Measurements from ENCODE around the gene XYLT1. TPM values are rescaled to one million over a fixed set of nuclear protein-coding genes. Genes with fewer than 3 reads are reported as not detected.

Gene XYLT1
- total RNA-seq, 1 experiment from 2014 or later = 14.5 TPM

- H3K4me3 Mint-ChIP-seq = no peak overlapping the region
- peak overlapping the region in 2 of 3 experiments; percentile 66 to 76; a peak in 4 of 7 replicates for H3K27ac Mint-ChIP-seq
- no peak for TF ChIP-seq CTCF (conservative IDR thresholded peaks at IDR 0.05)
- Histone ChIP-seq H2BK20ac (ENCODE audit: low read depth, low read length, poor library complexity, severe bottlenecking) (no peak overlapping the region), H3K27me3 (ENCODE audit: insufficient read depth, low read length) (no peaks in the 10 kb centered on the region), H3K56ac (ENCODE audit: insufficient read length, low read depth, low read length) (no peak overlapping the region), H3K9ac (ENCODE audit: extremely low read depth, insufficient read length, low read length) (no peak overlapping the region), H2BK120ac (ENCODE audit: low read depth, low read length, poor library complexity, severe bottlenecking) (no peak overlapping the region), H3K27ac (ENCODE audit: insufficient read length, low read depth, low read length) (no peak overlapping the region), H3K4me1 (ENCODE audit: insufficient read depth, low read length) (peaks cover 6% of the 10 kb centered on the region; the same call in 1 of the 2 replicates), H3K23me2 (ENCODE audit: insufficient read length, low read depth, low read length, poor library complexity, severe bottlenecking) (no peaks in the 10 kb centered on the region), H3K79me2 (ENCODE audit: insufficient read depth, low read length) (peaks cover 17% of the 10 kb centered on the region; the same call in 1 of the 2 replicates), H3K9me3 (ENCODE audit: control insufficient read depth, low read depth, low read length) (no peaks in the 10 kb centered on the region), H2BK5ac (ENCODE audit: insufficient read length, low read length) (no peak overlapping the region), H3T11ph (ENCODE audit: low read length) (no peak overlapping the region), H3K79me1 (ENCODE audit: insufficient read depth, low read depth, low read length, poor library complexity, severe bottlenecking) (peaks cover 6% of the 10 kb centered on the region), H3K4me2 (ENCODE audit: insufficient read depth, insufficient read length, low read length) (no peak overlapping the region), H4K8ac (replicated peaks; ENCODE audit: insufficient read length, low read depth, low read length) (no peak overlapping the region), H4K5ac (ENCODE audit: insufficient read length, low read depth, low read length) (no peak overlapping the region), H3K14ac (ENCODE audit: insufficient read depth, low read length) (no peak overlapping the region), H2BK15ac (ENCODE audit: low read depth, low read length) (no peak overlapping the region), H3K23ac (ENCODE audit: insufficient read length, low read depth, low read length) (no peak overlapping the region), H4K91ac (ENCODE audit: insufficient read length, low read depth, low read length) (no peak overlapping the region), H3K18ac (ENCODE audit: insufficient read length, low read depth, low read length) (no peak overlapping the region), H4K20me1 (ENCODE audit: control insufficient read depth, insufficient read depth, insufficient read length) (no peaks in the 10 kb centered on the region), H2AK5ac (ENCODE audit: insufficient read length, low read length) (no peak overlapping the region), H2BK12ac (ENCODE audit: insufficient read length, low read depth, low read length) (no peak overlapping the region), H2AFZ (ENCODE audit: low read length) (no peak overlapping the region), H3K4ac (ENCODE audit: low read depth, low read length) (no peak overlapping the region)
- H3K27me3 Mint-ChIP-seq (ENCODE audit: low read depth) = no peaks in the 10 kb centered on the region
- peaks cover 3 to 22% (median 18%) of the 10 kb centered on the region in 3 experiments for H3K36me3 Mint-ChIP-seq (ENCODE audit: insufficient read depth in 1 of 3, low read depth in 3 of 3)
- no peaks in the 10 kb centered on the region; a peak in 1 of 5 replicates for H3K9me3 Mint-ChIP-seq
- WGBS (ENCODE audit: extremely low coverage, insufficient read length, low lambda C conversion rate) = no CpG with 5 or more reads among the region's 12 CpGs
- no peak for DNase-seq
- peaks cover 47 to 49% of the 10 kb centered on the region in 2 experiments for H3K4me1 Mint-ChIP-seq
Observed at GRCh38 chr16:17459903-17460521, 10.7 kb downstream of the XYLT1 start.

All from H9 (cell line).